T-cell (primary cell): ENCODE data around the gene HOXA7. TPM values are rescaled to one million over a fixed set of nuclear protein-coding genes. Genes with fewer than 3 reads are reported as not detected.
A peak's percentile ranks its signal among the peaks of the same experiment; 100 is the strongest.

Experiments used
- ATAC-seq, 4 experiments: fragments of 200-7000 bp in 3 of 4; fragments of 150-1000 bp in 1 of 4; cut with Tn5 transposase; replicated peaks in 1 of 4; 1 replicate in 3 of 4; 2 replicates in 1 of 4; pipeline ENCODE4 v1.10.0; 2021; ENCODE audit warnings: moderate library complexity in 3 of 4, mild to moderate bottlenecking in 2 of 4, moderate number of reproducible peaks in 1 of 4
- CTCF ChIA-PET, 2 donors: fragments of 300-600 bp; sonication (Branson Sonifier 250); formaldehyde crosslinking; loops; one replicate each; lab custom pipeline; 2022; ENCODE audit warnings: antibody characterized with exemption in 2 of 2; lab: Charles Lee
- POLR2A ChIA-PET, 2 donors: fragments of 300-600 bp; sonication (Branson Sonifier 250); formaldehyde crosslinking; loops; one replicate each; lab custom pipeline; 2022; ENCODE audit warnings: antibody characterized with exemption in 2 of 2; lab: Charles Lee
- DNase-seq, 35 experiments: peaks; one replicate each; pipeline versions ENCODE4 v3.0.0 to v3.0.0-alpha.2; 2013 to 2023
- H3K27ac ChIP-seq: one replicate; pipeline ENCODE4 v1.5.1; 2013; ENCODE audit warnings: low read length
- H3K27me3 ChIP-seq, 2 experiments: replicated peaks in 1 of 2; 1 replicate in 1 of 2; 2 replicates in 1 of 2; pipeline versions ENCODE4 v1.6.1 to v1.7.0; 2013; ENCODE audit warnings: low read length in 1 of 2, mixed read lengths in 1 of 2; ENCODE audit not compliant: control insufficient read depth in 2 of 2, insufficient read depth in 2 of 2; ENCODE audit errors: extremely low read depth in 1 of 2
- H3K36me3 ChIP-seq, 2 donors: 1 replicate in 1 of 2; 2 replicates in 1 of 2; pipeline versions ENCODE4 v1.6.1 to v1.7.0; 2013; ENCODE audit warnings: low read length in 1 of 2; ENCODE audit not compliant: control insufficient read depth in 2 of 2, insufficient read depth in 1 of 2; ENCODE audit errors: extremely low read depth in 1 of 2
- H3K4me1 ChIP-seq, 2 experiments: 1 replicate in 1 of 2; 2 replicates in 1 of 2; pipeline versions ENCODE4 v1.6.1 to v1.7.0; 2013; ENCODE audit warnings: low read length in 2 of 2, mixed read lengths in 1 of 2; ENCODE audit not compliant: insufficient read depth in 2 of 2, control insufficient read depth in 1 of 2; ENCODE audit errors: extremely low read depth in 1 of 2
- H3K4me3 ChIP-seq, 2 donors: 1 replicate in 1 of 2; 2 replicates in 1 of 2; pipeline versions ENCODE4 v1.5.1 to v1.7.0; 2013; ENCODE audit warnings: mild to moderate bottlenecking in 2 of 2, low read length in 1 of 2, moderate library complexity in 1 of 2; ENCODE audit not compliant: control insufficient read depth in 1 of 2; ENCODE audit errors: extremely low read depth in 1 of 2
- H3K9me3 ChIP-seq: 2 replicates; pipeline ENCODE4 v1.7.0; 2013
- H3K27ac Mint-ChIP-seq, 2 donors: one replicate each; pipeline ENCODE4 v1.8.0; 2020 to 2021; ENCODE audit warnings: mild to moderate bottlenecking in 2 of 2, mixed read lengths in 2 of 2
- H3K27me3 Mint-ChIP-seq, 2 donors: one replicate each; pipeline ENCODE4 v1.8.0; 2021 to 2022; ENCODE audit warnings: mixed read lengths in 2 of 2
- H3K36me3 Mint-ChIP-seq: one replicate; pipeline ENCODE4 v1.8.0; 2021; ENCODE audit warnings: mixed read lengths
- H3K4me1 Mint-ChIP-seq, 3 donors: one replicate each; pipeline ENCODE4 v1.8.0; 2020 to 2022; ENCODE audit warnings: mixed read lengths in 3 of 3, mild to moderate bottlenecking in 1 of 3
- H3K4me3 Mint-ChIP-seq, 3 donors: one replicate each; pipeline ENCODE4 v1.8.0; 2020 to 2022; ENCODE audit warnings: mild to moderate bottlenecking in 3 of 3, mixed read lengths in 3 of 3, moderate library complexity in 3 of 3
- H3K9me3 Mint-ChIP-seq, 3 donors: one replicate each; pipeline ENCODE4 v1.8.0; 2020 to 2022; ENCODE audit warnings: mixed read lengths in 3 of 3
- whole genome bisulfite sequencing: methylation state at CpG from one replicate; pipeline ENCODE4 v1.1.5; 2013; ENCODE audit warnings: missing lambda C conversion rate; ENCODE audit not compliant: insufficient coverage; 5-methylcytosine and 5-hydroxymethylcytosine counted together
- total RNA-seq, 35 experiments: library from RNA in 6 of 35; stranded (reverse) in 6 of 35; fragments of 120-200 nt in 1 of 35; gene quantifications; one replicate each; pipeline versions ENCODE4 v1.2.1 to v1.2.4 and lab custom pipeline; 2013 to 2026

HOXA7 gene
- total RNA-seq, 5 donors from 2014 or later (not counting 1 experiment from before 2014, with no cell fraction given), result 0.67 TPM; not detected in 4

GRCh38 chr7:27176524-27176845, 20.0 kb upstream of the HOXA7 start:
- Histone ChIP-seq H3K36me3 (no peaks in the 10 kb centered on the region), H3K4me3 (no peak overlapping the region), H3K4me1 (peaks cover 11 to 42% of the 10 kb centered on the region in 2 experiments), H3K9me3 (no peaks in the 10 kb centered on the region), H3K27ac (no peak overlapping the region), H3K27me3 (peaks cover 3 to 89% of the 10 kb centered on the region in 2 experiments)
- H3K27ac Mint-ChIP-seq, result no peak overlapping the region
- H3K9me3 Mint-ChIP-seq, result no peaks in the 10 kb centered on the region
- peak in 1 of 35 experiments; percentile 18 for DNase-seq
- WGBS, result no CpG with 5 or more reads among the region's 3 CpGs
- H3K27me3 Mint-ChIP-seq, result peaks cover 45 to 79% of the 10 kb centered on the region in 2 donors
- no peak for ATAC-seq
- peaks cover 20 to 25% (median 22%) of the 10 kb centered on the region in 3 donors for H3K4me1 Mint-ChIP-seq
- ChIA-PET CTCF (interaction anchor here (0.6 to 1.6 kb wide), 5 partner anchors 12 to 916 kb away, joined by 3 to 7 read pairs (median 4); no protein-coding TSS in a partner anchor), POLR2A (interaction anchor here in 1 of 2 donors (0.6 kb wide), 1 partner anchor 46 kb away, joined by 3 read pairs; the partner anchor contains the start of gene HOXA4)
- no peaks in the 10 kb centered on the region for H3K36me3 Mint-ChIP-seq
- no peak overlapping the region for H3K4me3 Mint-ChIP-seq

- Mint-ChIP-seq H3K4me3 (no peak overlapping the region), H3K36me3 (no peaks in the 10 kb centered on the region), H3K9me3 (no peaks in the 10 kb centered on the region), H3K27ac (no peak overlapping the region), H3K4me1 (peaks cover 22 to 30% (median 25%) of the 10 kb centered on the region in 3 donors), H3K27me3 (peaks cover 50 to 80% of the 10 kb centered on the region in 2 donors)
- 94% methylated on average over 36 of the region's 40 CpGs for WGBS
- Histone ChIP-seq H3K27ac (no peak overlapping the region), H3K4me3 (no peak overlapping the region), H3K27me3 (peaks cover 6 to 89% of the 10 kb centered on the region in 2 experiments), H3K4me1 (peaks cover 11 to 46% of the 10 kb centered on the region in 2 experiments), H3K36me3 (no peaks in the 10 kb centered on the region), H3K9me3 (no peaks in the 10 kb centered on the region)
- ChIA-PET CTCF (interaction anchor here (0.6 to 1.6 kb wide), 5 partner anchors 17 to 916 kb away, joined by 3 to 7 read pairs (median 4); no protein-coding TSS in a partner anchor), POLR2A (interaction anchor here in 1 of 2 donors (0.6 kb wide), 1 partner anchor 46 kb away, joined by 3 read pairs; the partner anchor contains the start of gene HOXA4)
- DNase-seq, result peak in 2 of 35 experiments; percentile 5 to 22
- ATAC-seq, result no peak
Observed at GRCh38 chr7:27175626-27176523, 19.4 kb upstream of the HOXA7 start.

DNA sequence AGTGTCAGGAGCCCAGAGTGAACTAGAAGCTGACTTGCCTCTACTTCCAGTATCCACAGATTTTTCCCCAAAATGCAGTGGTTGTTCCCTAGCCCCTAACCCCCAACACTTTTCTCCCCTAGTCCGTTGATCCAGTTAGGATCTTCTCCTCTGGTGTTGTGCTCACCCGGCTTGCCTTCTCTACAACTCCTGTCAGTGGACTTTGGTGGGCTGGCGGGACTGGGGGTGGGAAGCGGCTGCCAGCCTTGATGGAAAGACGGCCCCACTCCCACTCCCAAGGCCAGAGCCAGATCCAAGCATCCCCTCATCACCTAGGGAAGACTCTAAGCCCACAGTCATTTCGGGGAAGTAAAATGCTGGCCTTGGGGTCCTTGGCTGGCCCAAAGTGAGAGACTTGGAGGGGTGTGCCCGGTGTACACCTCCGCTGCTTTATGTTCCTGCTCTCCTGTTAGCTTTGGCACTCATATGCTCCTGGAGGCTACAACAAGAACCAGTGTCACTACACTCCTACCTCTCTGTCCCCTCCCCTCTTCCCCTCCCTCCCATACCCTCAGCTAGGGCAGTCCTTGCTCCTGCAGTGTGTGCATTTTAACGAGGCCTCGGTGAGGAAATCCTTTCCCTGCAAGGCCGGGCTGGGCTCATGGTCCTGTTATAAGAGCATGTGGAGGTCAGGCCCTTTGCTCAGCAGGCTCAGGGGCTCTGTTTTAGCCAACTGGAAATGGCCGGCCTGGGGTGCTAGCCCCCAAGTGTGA, 18.6 kb upstream of the HOXA7 start:
- peak overlapping the region in 1 of 2 donors; percentile 59 for H3K27ac Mint-ChIP-seq
- Histone ChIP-seq H3K9me3 (no peaks in the 10 kb centered on the region), H3K36me3 (no peaks in the 10 kb centered on the region), H3K27ac (no peak overlapping the region), H3K4me3 (no peak overlapping the region), H3K27me3 (peaks cover 6 to 85% of the 10 kb centered on the region in 2 experiments), H3K4me1 (peaks cover 11 to 45% of the 10 kb centered on the region in 2 experiments)
- POLR2A ChIA-PET, result no interaction called here
- ATAC-seq, result no peak
- peak in 2 of 35 experiments; percentile 5 to 20 for DNase-seq
- no peaks in the 10 kb centered on the region for H3K9me3 Mint-ChIP-seq
- CTCF ChIA-PET, result interaction anchor here (0.6 to 1.6 kb wide), 3 partner anchors 16 to 21 kb away, joined by 3 to 7 read pairs (median 5); no protein-coding TSS in a partner anchor
- peak overlapping the region in 2 of 3 donors; percentile 51 to 73 for H3K4me3 Mint-ChIP-seq
- peaks cover 53 to 81% of the 10 kb centered on the region in 2 donors for H3K27me3 Mint-ChIP-seq
- peaks cover 22 to 32% (median 30%) of the 10 kb centered on the region in 3 donors for H3K4me1 Mint-ChIP-seq
- no peaks in the 10 kb centered on the region for H3K36me3 Mint-ChIP-seq
- 93% methylated on average over 6 of the region's 12 CpGs for WGBS

GRCh38 chr7:27173956-27174873, 17.7 kb upstream of the HOXA7 start, which contains the start of gene HOXA10:
HOXA10 (minus strand) TSS chr7:27174320; CDS start chr7:27174306, 14 bp downstream.
- Mint-ChIP-seq H3K4me1 (peaks cover 17 to 28% (median 24%) of the 10 kb centered on the region in 3 donors), H3K9me3 (no peaks in the 10 kb centered on the region), H3K27ac (peak within 1 kb of the TSS in 1 of 2 donors; percentile 59), H3K36me3 (no peaks in the 10 kb centered on the region), H3K4me3 (peak within 1 kb of the TSS; percentile 31 to 73 (median 56)), H3K27me3 (peaks cover 46 to 76% of the 10 kb centered on the region in 2 donors)
- Histone ChIP-seq H3K27ac (no peak within 1 kb of the TSS), H3K9me3 (no peaks in the 10 kb centered on the region), H3K4me1 (peaks cover 11 to 45% of the 10 kb centered on the region in 2 experiments), H3K36me3 (no peaks in the 10 kb centered on the region), H3K4me3 (peak within 1 kb of the TSS; percentile 33 to 79), H3K27me3 (peaks cover 6 to 85% of the 10 kb centered on the region in 2 experiments)
- CTCF ChIA-PET, result interaction anchor here in 1 of 2 donors (1.5 kb wide), 1 partner anchor 22 kb away, joined by 6 read pairs; no protein-coding TSS in a partner anchor
- POLR2A ChIA-PET, result no interaction called here
- DNase-seq (peak in 4 of 35 experiments; percentile 0 to 23 (median 12)), ATAC-seq (peak in 1 of 4 experiments; percentile 16)
- WGBS, result 13% methylated on average over 66 of the region's 82 CpGs

GRCh38 chr7:27173511-27173955, 17.1 kb upstream of the HOXA7 start:
- Mint-ChIP-seq H3K36me3 (no peaks in the 10 kb centered on the region), H3K9me3 (no peaks in the 10 kb centered on the region), H3K27ac (no peak overlapping the region), H3K27me3 (peaks cover 43 to 78% of the 10 kb centered on the region in 2 donors), H3K4me1 (peaks cover 21 to 33% (median 30%) of the 10 kb centered on the region in 3 donors), H3K4me3 (peak overlapping the region in 1 of 3 donors; percentile 46)
- ATAC-seq, result peak; percentile 68 to 75 (median 70)
- Histone ChIP-seq H3K27ac (no peak overlapping the region), H3K4me1 (peaks cover 13 to 51% of the 10 kb centered on the region in 2 experiments), H3K36me3 (no peaks in the 10 kb centered on the region), H3K27me3 (peaks cover 6 to 88% of the 10 kb centered on the region in 2 experiments), H3K4me3 (peak overlapping the region in 1 of 2 donors; percentile 79), H3K9me3 (no peaks in the 10 kb centered on the region)
- DNase-seq, result peak in 7 of 35 experiments; percentile 9 to 56 (median 36)
- WGBS, result 1% methylated on average over 59 of the region's 59 CpGs
- ChIA-PET POLR2A (interaction anchor here in 1 of 2 donors (0.6 kb wide), 1 partner anchor 10 kb away, joined by 4 read pairs; no protein-coding TSS in a partner anchor), CTCF (interaction anchor here (0.6 to 1.5 kb wide), 4 partner anchors 23 to 476 kb away, joined by 3 to 7 read pairs (median 5); no protein-coding TSS in a partner anchor)
